Body of pancreas (tissue), 4 donors: Measurements from ENCODE around the gene NIPAL3.

Experiments
- CTCF ChIP-seq, 7 experiments: fragments of 450-650 bp in 4 of 7; fragments of 200-600 bp in 3 of 7; sonication (generic) in 3 of 7; IDR thresholded peaks; one replicate each; pipeline ENCODE4 v1.5.1; 2016 to 2019; ENCODE audit warnings: antibody characterized with exemption in 7 of 7
- POLR2A ChIP-seq, 3 donors: fragments of 450-650 bp; IDR thresholded peaks; one replicate each; pipeline ENCODE4 v1.6.1; 2016; ENCODE audit warnings: antibody characterized with exemption in 3 of 3, mild to moderate bottlenecking in 2 of 3

- TF ChIP-seq CTCF (IDR thresholded peaks at IDR 0.05): peak; percentile 79 to 97 (median 92)
- no peak for TF ChIP-seq POLR2A (IDR thresholded peaks at IDR 0.05)
Measured at GRCh38 chr1:24390924-24391782, 24.4 kb upstream of the NIPAL3 start.
